GM21786 (cell line): Measurements from ENCODE around the gene SF3B3.
"Not testable (repeated sequence)": the region's sequence is repeated elsewhere in the genome, so short reads cannot be mapped to it uniquely, and the experiment has no call there.

Experiments
- ATAC-seq: cut with Tn5 transposase; IDR thresholded peaks from one replicate; pipeline ENCODE4 v1.9.1; 2021; ENCODE audit not compliant: unreplicated experiment

The SF3B3 gene

GRCh38 chr16:70588565-70588964 lies 64.9 kb downstream of the SF3B3 start:
- no peak for ATAC-seq

GRCh38 chr16:70589416-70589815 lies 65.8 kb downstream of the SF3B3 start:
- ATAC-seq, result not testable (repeated sequence)

GRCh38 chr16:70589998-70590471 lies 66.4 kb downstream of the SF3B3 start:
- ATAC-seq, result no peak

DNA sequence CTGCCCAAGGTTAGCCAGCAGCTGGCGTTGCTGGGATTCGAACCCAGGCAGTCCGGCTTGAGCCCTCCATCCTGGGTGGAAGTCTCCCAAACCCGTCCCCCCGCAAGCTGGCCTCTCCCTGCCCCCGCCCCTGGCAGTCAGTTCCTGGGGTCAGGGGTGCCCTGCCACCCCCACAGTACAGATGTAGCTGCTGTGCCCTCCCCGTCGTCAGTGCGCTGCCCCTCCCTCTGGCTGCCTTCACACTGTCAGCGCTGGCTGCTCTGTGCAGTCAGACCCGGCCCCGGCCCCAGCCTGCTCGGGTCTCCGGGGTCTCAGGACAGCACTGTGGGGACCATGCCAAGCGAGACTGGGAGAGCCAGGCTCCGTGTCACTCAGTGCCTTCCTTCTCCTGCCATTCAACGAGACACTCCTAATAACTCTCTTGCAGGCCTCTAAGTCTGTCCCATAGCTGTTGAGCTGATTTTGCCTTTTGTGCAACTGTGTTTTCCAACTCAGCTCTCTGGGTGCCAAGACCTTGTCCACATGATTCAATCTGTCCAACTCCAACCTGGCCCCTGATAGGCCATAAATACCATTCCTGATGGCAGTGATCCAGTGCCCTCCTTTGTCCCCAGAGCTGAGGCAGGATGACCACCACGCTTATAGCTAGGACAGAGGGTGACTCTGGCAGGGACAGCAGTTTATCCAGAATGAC lies 67.3 kb downstream of the SF3B3 start:
- no peak for ATAC-seq

- ATAC-seq, result no peak
Observed at GRCh38 chr16:70591615-70592014, 68.0 kb downstream of the SF3B3 start.

- no peak for ATAC-seq
Observed at GRCh38 chr16:70592106-70592571, 68.5 kb downstream of the SF3B3 start.

- no peak for ATAC-seq
Observed at GRCh38 chr16:70593544-70593943, 69.9 kb downstream of the SF3B3 start.

GRCh38 chr16:70594569-70594968 lies 71.0 kb downstream of the SF3B3 start:
- no peak for ATAC-seq

DNA sequence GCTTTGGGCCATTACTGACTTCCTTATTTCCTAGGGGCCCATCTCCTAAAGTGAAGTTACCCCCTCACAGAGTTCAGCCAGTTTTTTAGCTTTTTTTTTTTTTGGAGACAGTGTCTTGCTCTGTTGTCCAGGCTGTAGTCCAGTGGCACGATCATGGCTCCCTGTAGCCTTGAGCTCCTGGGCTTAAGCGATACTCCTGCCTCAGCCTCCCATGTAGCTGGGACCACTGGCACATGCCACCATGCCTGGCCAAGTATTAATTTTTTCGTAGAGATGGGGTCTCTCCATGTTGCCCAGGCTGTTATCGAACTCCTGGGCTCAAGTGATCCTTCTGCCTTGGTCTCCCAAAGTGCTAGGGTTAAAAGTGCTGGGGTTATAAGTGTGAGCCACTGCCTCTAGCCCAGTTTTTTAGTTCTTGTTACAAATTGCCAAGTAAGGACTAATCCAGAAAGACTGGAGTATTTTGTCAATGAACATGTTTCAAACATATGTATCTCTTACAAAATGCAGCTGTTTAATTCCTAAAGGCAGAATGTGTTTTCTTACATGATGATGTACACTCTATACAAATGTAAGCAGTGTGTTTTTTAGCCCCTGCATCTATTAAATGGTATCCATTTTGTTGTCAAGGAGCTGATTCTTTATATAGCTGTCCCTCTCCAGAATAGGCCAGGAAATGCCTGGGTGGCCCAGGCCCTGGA lies 73.7 kb downstream of the SF3B3 start:
- ATAC-seq, result no peak

GRCh38 chr16:70598937-70599503 lies 75.4 kb downstream of the SF3B3 start:
- no peak for ATAC-seq

DNA sequence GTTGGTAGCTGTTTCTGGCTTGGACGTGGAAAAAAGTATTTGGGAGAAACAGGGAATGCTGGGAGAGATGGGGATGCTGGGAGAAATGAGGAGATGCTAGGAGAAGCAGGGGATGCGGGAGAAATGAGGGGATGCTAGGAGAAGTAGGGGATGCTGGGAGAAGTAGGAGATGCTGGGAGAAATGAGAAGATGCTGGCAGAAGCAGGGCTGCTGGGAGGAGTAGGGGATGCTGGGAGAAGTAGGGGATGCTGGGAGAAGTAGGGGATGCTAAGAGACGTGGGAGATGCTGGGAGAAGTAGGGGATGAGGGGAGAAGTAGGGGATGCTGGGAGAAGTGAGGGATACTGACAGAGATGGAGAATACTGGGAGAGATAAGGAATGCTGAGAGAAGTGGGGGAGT lies 77.1 kb downstream of the SF3B3 start:
- ATAC-seq, result no peak

- ATAC-seq, result no peak
Observed at GRCh38 chr16:70601576-70602575, 78.3 kb downstream of the SF3B3 start.

DNA sequence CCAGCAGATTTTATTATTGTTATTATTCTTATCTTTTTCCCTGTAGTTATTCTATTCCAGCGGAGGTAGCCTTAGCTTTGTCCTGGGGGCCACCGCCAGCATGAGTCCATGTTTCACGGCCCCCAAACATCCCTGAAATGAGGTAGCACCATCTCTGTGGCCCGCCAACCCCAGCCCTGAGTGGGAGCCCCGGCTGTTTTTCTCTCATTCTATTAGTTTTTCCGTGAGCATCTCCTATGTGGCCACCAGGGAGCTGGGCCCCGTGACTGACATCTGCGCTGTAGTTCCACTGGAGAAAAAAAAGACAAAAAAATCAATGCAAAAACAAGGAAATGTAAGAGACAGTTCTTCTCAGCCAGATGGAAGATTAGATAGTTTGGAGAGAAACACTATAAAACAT lies 79.2 kb downstream of the SF3B3 start:
- no peak for ATAC-seq

DNA sequence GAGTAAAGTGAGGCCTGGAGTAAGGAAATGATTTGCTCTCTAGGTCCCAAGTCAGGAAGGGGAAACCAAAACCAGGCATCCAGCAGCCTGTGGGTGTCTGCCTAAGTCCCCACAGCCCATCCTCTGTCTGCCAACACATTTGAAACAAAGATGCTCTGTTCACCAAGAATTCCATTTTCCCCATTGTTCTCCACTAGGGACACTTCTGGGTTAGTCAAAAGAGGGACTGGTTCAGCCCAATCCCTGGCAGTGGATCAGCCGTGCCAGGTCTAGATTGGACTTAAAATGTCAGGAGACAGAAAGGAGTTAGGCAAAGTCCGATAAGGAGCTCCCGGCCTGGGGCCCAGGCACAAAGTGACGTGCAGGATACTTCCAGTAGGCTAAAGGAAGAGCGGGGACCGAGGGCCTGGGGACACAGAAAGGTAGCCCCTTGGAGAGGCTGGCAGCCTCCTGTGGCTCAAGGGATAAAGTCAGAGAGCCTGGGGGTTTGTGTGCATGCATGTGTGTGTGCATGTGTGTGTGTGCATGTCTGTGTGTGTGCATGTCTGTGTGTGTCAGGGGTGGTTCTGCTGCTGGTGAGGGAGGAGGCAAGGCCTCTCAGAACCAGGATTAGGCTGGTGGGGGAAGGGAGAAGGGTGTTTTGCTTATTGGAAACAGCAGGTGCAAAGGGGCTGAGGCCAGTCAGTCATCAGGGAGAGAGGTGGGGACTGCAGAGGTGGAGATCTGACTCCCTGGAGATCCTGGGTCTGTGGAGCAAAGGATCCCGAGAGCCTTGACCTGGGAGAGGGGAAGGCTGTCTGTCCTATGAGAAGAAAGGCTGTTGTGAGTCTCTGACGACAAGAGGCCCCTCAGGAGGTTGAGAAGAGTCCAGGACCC lies 81.0 kb downstream of the SF3B3 start:
- ATAC-seq, result no peak

GRCh38 chr16:70605283-70605657 lies 81.7 kb downstream of the SF3B3 start:
- no peak for ATAC-seq

GRCh38 chr16:70608521-70608920 lies 84.9 kb downstream of the SF3B3 start:
- ATAC-seq, result no peak

GRCh38 chr16:70610273-70611223 lies 86.9 kb downstream of the SF3B3 start:
- no peak for ATAC-seq

DNA sequence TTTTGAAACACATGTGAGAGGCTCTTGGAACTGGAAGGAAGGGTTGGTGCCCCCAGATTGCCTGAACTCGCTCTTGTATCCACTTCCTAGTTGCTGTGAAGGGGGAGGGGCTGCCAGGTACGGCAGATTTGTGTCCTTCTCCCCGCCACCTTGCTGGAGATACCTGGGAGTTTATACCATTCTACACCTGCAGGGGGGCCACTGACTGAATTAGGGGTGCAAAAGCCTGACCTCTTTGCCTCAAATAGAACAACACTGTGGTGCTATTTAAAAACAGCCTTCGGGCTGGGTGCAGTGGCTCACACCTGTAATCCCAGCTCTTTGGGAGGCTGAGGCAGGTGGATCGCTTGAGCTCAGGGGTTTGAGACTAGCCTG lies 87.6 kb downstream of the SF3B3 start:
- no peak for ATAC-seq

GRCh38 chr16:70611785-70612303 lies 88.2 kb downstream of the SF3B3 start:
- ATAC-seq, result no peak
